ENCODE results near the gene SGPP2.
"Not testable (repeated sequence)": the region's sequence is repeated elsewhere in the genome, so short reads cannot be mapped to it uniquely, and the experiment has no call there.

Gene SGPP2

GRCh38 chr2:222575618-222576017, 151.3 kb downstream of the SGPP2 start:
- no peak for DNase-seq (ENCODE audit: low read depth in 1 of 2, low spot score in 1 of 2)

GRCh38 chr2:222576171-222577081, 152.1 kb downstream of the SGPP2 start:
- no peak for DNase-seq (ENCODE audit: low read depth in 1 of 2, low spot score in 1 of 2)

- DNase-seq (ENCODE audit: low read depth in 1 of 2, low spot score in 1 of 2): no peak
Observed at GRCh38 chr2:222577341-222577740, 153.0 kb downstream of the SGPP2 start.

- DNase-seq (ENCODE audit: low read depth in 1 of 2, low spot score in 1 of 2): no peak
Observed at GRCh38 chr2:222582928-222583327, 158.6 kb downstream of the SGPP2 start.

GRCh38 chr2:222584589-222584988, 160.2 kb downstream of the SGPP2 start:
- not testable (repeated sequence) for DNase-seq (ENCODE audit: low read depth in 1 of 2, low spot score in 1 of 2)

GRCh38 chr2:222591661-222592060, 167.3 kb downstream of the SGPP2 start:
- DNase-seq (ENCODE audit: low read depth in 1 of 2, low spot score in 1 of 2): no peak

GRCh38 chr2:222592176-222592575, 167.8 kb downstream of the SGPP2 start:
- DNase-seq (ENCODE audit: low read depth in 1 of 2, low spot score in 1 of 2): no peak

- no peak for DNase-seq (ENCODE audit: low read depth in 1 of 2, low spot score in 1 of 2)
Observed at GRCh38 chr2:222594679-222595078, 170.3 kb downstream of the SGPP2 start.

- no peak for DNase-seq (ENCODE audit: low read depth in 1 of 2, low spot score in 1 of 2)
Observed at GRCh38 chr2:222595581-222595980, 171.2 kb downstream of the SGPP2 start.

GRCh38 chr2:222598611-222599010, 174.3 kb downstream of the SGPP2 start:
- DNase-seq (ENCODE audit: low read depth in 1 of 2, low spot score in 1 of 2): no peak

GRCh38 chr2:222603501-222603900, 179.2 kb downstream of the SGPP2 start:
- no peak for DNase-seq (ENCODE audit: low read depth in 1 of 2, low spot score in 1 of 2)

- DNase-seq (ENCODE audit: low read depth in 1 of 2, low spot score in 1 of 2): no peak
Observed at GRCh38 chr2:222604749-222605515, 180.6 kb downstream of the SGPP2 start.

- no peak for DNase-seq (ENCODE audit: low read depth in 1 of 2, low spot score in 1 of 2)
Observed at GRCh38 chr2:222606306-222606705, 182.0 kb downstream of the SGPP2 start.

GRCh38 chr2:222608081-222608480, 183.7 kb downstream of the SGPP2 start:
- no peak for DNase-seq (ENCODE audit: low read depth in 1 of 2, low spot score in 1 of 2)

- no peak for DNase-seq (ENCODE audit: low read depth in 1 of 2, low spot score in 1 of 2)
Observed at GRCh38 chr2:222609381-222609780, 185.0 kb downstream of the SGPP2 start.

Data from stimulated activated CD4-positive, alpha-beta T cell treated with anti-CD3 and anti-CD28 coated beads, Interleukin-15, amount 100 ng/mL, for 1 hour (primary cell).